ENCODE results near the gene IP6K3. TPM values are rescaled to one million over a fixed set of nuclear protein-coding genes. Genes with fewer than 3 reads are reported as not detected.

The IP6K3 gene
- total RNA-seq, 2 donors from 2014 or later: 17.3 to 29.9 TPM

- no peak overlapping the region for H3K4me3 ChIP-seq
- H3K36me3 ChIP-seq: no peaks in the 10 kb centered on the region
- peaks cover 0 to 18% of the 10 kb centered on the region in 2 donors for H3K4me1 ChIP-seq
- no peak for DNase-seq (ENCODE audit: low spot score)
- H3K27me3 ChIP-seq: no peaks in the 10 kb centered on the region
- no peak for TF ChIP-seq CTCF (IDR thresholded peaks at IDR 0.05)
- H3K9me3 ChIP-seq: no peaks in the 10 kb centered on the region
- no peak overlapping the region for H3K27ac ChIP-seq
These were observed 10.4 kb upstream of the IP6K3 start for GRCh38 chr6:33757113-33757512.

GRCh38 chr6:33756211-33756954, 9.7 kb upstream of the IP6K3 start:
- Histone ChIP-seq H3K36me3 (no peaks in the 10 kb centered on the region), H3K27me3 (no peaks in the 10 kb centered on the region), H3K27ac (no peak overlapping the region), H3K4me3 (no peak overlapping the region), H3K4me1 (peaks cover 0 to 17% of the 10 kb centered on the region in 2 donors), H3K9me3 (no peaks in the 10 kb centered on the region)
- no peak for TF ChIP-seq CTCF (IDR thresholded peaks at IDR 0.05)
- DNase-seq (ENCODE audit: low spot score): no peak

GRCh38 chr6:33755070-33755869, 8.6 kb upstream of the IP6K3 start:
- H3K4me1 ChIP-seq: peaks cover 0 to 19% of the 10 kb centered on the region in 2 donors
- no peak for DNase-seq (ENCODE audit: low spot score)

GRCh38 chr6:33754222-33754621, 7.5 kb upstream of the IP6K3 start:
- Histone ChIP-seq H3K4me1 (peaks cover 0 to 19% of the 10 kb centered on the region in 2 donors), H3K9me3 (no peaks in the 10 kb centered on the region), H3K27me3 (no peaks in the 10 kb centered on the region), H3K36me3 (no peaks in the 10 kb centered on the region), H3K27ac (no peak overlapping the region), H3K4me3 (no peak overlapping the region)
- DNase-seq (ENCODE audit: low spot score): no peak
- no peak for TF ChIP-seq CTCF (IDR thresholded peaks at IDR 0.05)

More at GRCh38 chr6:33755070-33755869, 8.6 kb upstream of the IP6K3 start:
- no peak overlapping the region for H3K4me3 ChIP-seq
- no peaks in the 10 kb centered on the region for H3K9me3 ChIP-seq
- no peaks in the 10 kb centered on the region for H3K27me3 ChIP-seq
- H3K27ac ChIP-seq: no peak overlapping the region
- no peak for TF ChIP-seq CTCF (IDR thresholded peaks at IDR 0.05)
- no peaks in the 10 kb centered on the region for H3K36me3 ChIP-seq

GRCh38 chr6:33752646-33753015, 5.9 kb upstream of the IP6K3 start:
- Histone ChIP-seq H3K27ac (no peak overlapping the region), H3K27me3 (no peaks in the 10 kb centered on the region), H3K4me3 (no peak overlapping the region), H3K4me1 (peaks cover 0 to 19% of the 10 kb centered on the region in 2 donors), H3K36me3 (no peaks in the 10 kb centered on the region), H3K9me3 (no peaks in the 10 kb centered on the region)
- no peak for DNase-seq (ENCODE audit: low spot score)
- no peak for TF ChIP-seq CTCF (IDR thresholded peaks at IDR 0.05)

All from right atrium auricular region (tissue), 2 donors.